ENCODE data around the gene RIN2.

RIN2 gene

GRCh38 chr20:19741924-19742323, 16.1 kb upstream of the RIN2 start:
- Histone ChIP-seq H3K9me2 (replicated peaks; ENCODE audit: low read depth, low read length) (no peaks in the 10 kb centered on the region), H3K4me3 (ENCODE audit: low read length, poor library complexity, severe bottlenecking) (no peak overlapping the region), H3K27me3 (ENCODE audit: insufficient read depth, low read length, poor library complexity, severe bottlenecking) (no peaks in the 10 kb centered on the region), H3K4me2 (ENCODE audit: low read depth, low read length, poor library complexity, severe bottlenecking) (no peak overlapping the region), H3F3A (ENCODE audit: low read depth) (no peaks in the 10 kb centered on the region), H3K79me2 (ENCODE audit: insufficient read depth, low read length) (no peaks in the 10 kb centered on the region), H3K36me3 (ENCODE audit: insufficient read depth, low read length) (no peaks in the 10 kb centered on the region), H2AFZ (ENCODE audit: low read length) (no peak overlapping the region), H3K4me1 (ENCODE audit: insufficient read depth, low read length, poor library complexity, severe bottlenecking) (peaks cover 34% of the 10 kb centered on the region), H4K20me1 (ENCODE audit: insufficient read depth, low read length, poor library complexity, severe bottlenecking) (no peaks in the 10 kb centered on the region), H3K9ac (ENCODE audit: low read depth, low read length, poor library complexity, severe bottlenecking) (no peak overlapping the region), H3K9me3 (ENCODE audit: insufficient read depth, low read depth, low read length) (0 out of 2 replicates have a peak, but pooled peaks cover 8% of the 10 kb centered on the region)
- TF ChIP-seq CTCF (conservative IDR thresholded peaks at IDR 0.05; ENCODE audit: low read length): no peak

GRCh38 chr20:19742974-19743639, 15.0 kb upstream of the RIN2 start:
- Histone ChIP-seq H3K36me3 (ENCODE audit: insufficient read depth, low read length) (no peaks in the 10 kb centered on the region), H2AFZ (ENCODE audit: low read length) (no peak overlapping the region), H3K9ac (ENCODE audit: low read depth, low read length, poor library complexity, severe bottlenecking) (peak overlapping the region; percentile 46), H3K4me1 (ENCODE audit: insufficient read depth, low read length, poor library complexity, severe bottlenecking) (peaks cover 31% of the 10 kb centered on the region), H3K4me2 (ENCODE audit: low read depth, low read length, poor library complexity, severe bottlenecking) (peak overlapping the region; percentile 75), H4K20me1 (ENCODE audit: insufficient read depth, low read length, poor library complexity, severe bottlenecking) (no peaks in the 10 kb centered on the region), H3K9me2 (replicated peaks; ENCODE audit: low read depth, low read length) (no peaks in the 10 kb centered on the region), H3K27me3 (ENCODE audit: insufficient read depth, low read length, poor library complexity, severe bottlenecking) (no peaks in the 10 kb centered on the region), H3F3A (ENCODE audit: low read depth) (no peaks in the 10 kb centered on the region), H3K9me3 (ENCODE audit: insufficient read depth, low read depth, low read length) (0 out of 2 replicates have a peak, but pooled peaks cover 8% of the 10 kb centered on the region), H3K4me3 (ENCODE audit: low read length, poor library complexity, severe bottlenecking) (peak overlapping the region; percentile 56), H3K79me2 (ENCODE audit: insufficient read depth, low read length) (no peaks in the 10 kb centered on the region)
- TF ChIP-seq CTCF (conservative IDR thresholded peaks at IDR 0.05; ENCODE audit: low read length) (no peak), EZH2phosphoT487 (IDR thresholded peaks at IDR 0.05; ENCODE audit: borderline replicate concordance) (no peak)

GRCh38 chr20:19743640-19743995, 14.4 kb upstream of the RIN2 start:
- H3K9me3 ChIP-seq (ENCODE audit: insufficient read depth, low read depth, low read length): 0 out of 2 replicates have a peak, but pooled peaks cover 8% of the 10 kb centered on the region
- H3K9me2 ChIP-seq (replicated peaks; ENCODE audit: low read depth, low read length): no peaks in the 10 kb centered on the region
- TF ChIP-seq CTCF (conservative IDR thresholded peaks at IDR 0.05; ENCODE audit: low read length): no peak
- TF ChIP-seq EZH2phosphoT487 (IDR thresholded peaks at IDR 0.05; ENCODE audit: borderline replicate concordance): no peak
- H3K4me3 ChIP-seq (ENCODE audit: low read length, poor library complexity, severe bottlenecking): peak overlapping the region; percentile 56
- H3K79me2 ChIP-seq (ENCODE audit: insufficient read depth, low read length): no peaks in the 10 kb centered on the region
- H3K27me3 ChIP-seq (ENCODE audit: insufficient read depth, low read length, poor library complexity, severe bottlenecking): no peaks in the 10 kb centered on the region
- peak overlapping the region; percentile 75 for H3K4me2 ChIP-seq (ENCODE audit: low read depth, low read length, poor library complexity, severe bottlenecking)
- peaks cover 31% of the 10 kb centered on the region for H3K4me1 ChIP-seq (ENCODE audit: insufficient read depth, low read length, poor library complexity, severe bottlenecking)
- peak overlapping the region; percentile 46 for H3K9ac ChIP-seq (ENCODE audit: low read depth, low read length, poor library complexity, severe bottlenecking)
- H4K20me1 ChIP-seq (ENCODE audit: insufficient read depth, low read length, poor library complexity, severe bottlenecking): no peaks in the 10 kb centered on the region
- no peak overlapping the region for H2AFZ ChIP-seq (ENCODE audit: low read length)
- no peaks in the 10 kb centered on the region for H3K36me3 ChIP-seq (ENCODE audit: insufficient read depth, low read length)
- no peaks in the 10 kb centered on the region for H3F3A ChIP-seq (ENCODE audit: low read depth)
